Measurements from ENCODE around the gene SND1. TPM values are rescaled to one million over a fixed set of nuclear protein-coding genes. Genes with fewer than 3 reads are reported as not detected.

SND1 gene
- total and polyA plus RNA-seq, 2 of the 4 experiments (the other 2 are of a cell fraction), result 154 to 294 TPM

- Histone ChIP-seq H2BK15ac (ENCODE audit: low read depth, low read length) (no peak overlapping the region), H3K18ac (ENCODE audit: low read depth, low read length) (no peak overlapping the region), H3K36me3 (ENCODE audit: control insufficient read depth, insufficient read depth, low read length) (0 out of 2 replicates have a peak, but pooled peaks cover 2% of the 10 kb centered on the region), H4K91ac (ENCODE audit: insufficient read depth, low read depth, low read length) (no peak overlapping the region), H3K9me3 (ENCODE audit: control insufficient read depth, insufficient read depth, low read length) (no peaks in the 10 kb centered on the region), H3K4ac (ENCODE audit: low read depth, low read length) (0 out of 2 replicates have a peak overlapping the region, but pooled peaks have one; percentile 11), H2AK9ac (replicated peaks; ENCODE audit: low read depth, low read length, poor library complexity) (no peak overlapping the region), H3K56ac (ENCODE audit: extremely low read depth, insufficient read depth, low read length) (no peak overlapping the region), H3K14ac (replicated peaks; ENCODE audit: low read depth, low read length) (no peak overlapping the region), H3K23ac (ENCODE audit: low read depth, low read length) (no peak overlapping the region; the same call in 1 of the 2 replicates), H3K4me3 (ENCODE audit: insufficient read depth, low read depth, low read length) (no peak overlapping the region), H4K5ac (ENCODE audit: low read depth, low read length) (no peak overlapping the region), H2AK5ac (ENCODE audit: low read depth, low read length) (no peak overlapping the region), H3K4me1 (ENCODE audit: control insufficient read depth, insufficient read depth, low read length) (peaks cover 11% of the 10 kb centered on the region), H2AFZ (replicated peaks; ENCODE audit: low read length, poor library complexity) (no peak overlapping the region), H3K4me2 (ENCODE audit: low read depth, low read length) (no peak overlapping the region), H2BK5ac (ENCODE audit: low read depth, low read length, poor library complexity, severe bottlenecking) (peak overlapping the region; percentile 22), H2BK120ac (ENCODE audit: low read depth, low read length) (no peak overlapping the region), H2BK20ac (ENCODE audit: low read depth, low read length) (no peak overlapping the region), H3K27me3 (ENCODE audit: control insufficient read depth, insufficient read depth, low read length) (no peaks in the 10 kb centered on the region), H4K8ac (ENCODE audit: low read depth in 2 of 2, low read length in 2 of 2) (peak overlapping the region in 1 of 2 experiments; percentile 26; a peak in 1 of 4 replicates), H3K9ac (ENCODE audit: low read depth, low read length) (no peak overlapping the region), H3K27ac (ENCODE audit: insufficient read depth, low read length) (no peak overlapping the region), H4K20me1 (ENCODE audit: insufficient read depth, low read length) (peaks cover 59% of the 10 kb centered on the region), H3K9me1 (ENCODE audit: insufficient read depth, low read length) (peaks cover 19% of the 10 kb centered on the region), H3K79me1 (ENCODE audit: low read depth in 1 of 2, low read length in 2 of 2) (peaks cover 39 to 84% of the 10 kb centered on the region in 2 experiments)
- CTCF ChIA-PET, result no interaction called here
- peak; percentile 32; the same call in 1 of the 2 replicates for TF ChIP-seq CEBPB (IDR thresholded peaks at IDR 0.05; ENCODE audit: low read depth, low read length)
- no peak for TF ChIP-seq RCOR1 (IDR thresholded peaks at IDR 0.05; ENCODE audit: insufficient replicate concordance, low read length)
- no TSS peak for BruUV-seq (replicated peaks)
- intact Hi-C loops (cut with micrococcal nuclease) (no loop called here), dilution Hi-C loops (cut with HindIII; ENCODE audit: low sequenced_read_pairs, unreplicated experiment) (no loop called here), in situ Hi-C loops (cut with MboI; ENCODE audit: low sequenced_read_pairs) (no loop called here)
- peak; percentile 75 for DNase-seq
- no CpG with 5 or more reads among the region's 1 CpG for WGBS, 2 experiments (ENCODE audit: extremely low coverage in 2 of 2, insufficient read length in 1 of 2)
- peak; percentile 64 for ATAC-seq (ENCODE audit: low read depth)
- POLR2A ChIA-PET (ENCODE audit: unreplicated experiment), result no interaction called here
These were observed 224.4 kb downstream of the SND1 start for GRCh38 chr7:127876393-127876792.
